OCI-LY1 (cell line): ENCODE results near the gene KLHL36.

Source experiments
- CTCF ChIP-seq: fragments of 200-600 bp; sonication (generic), shearing (Covaris generic); IDR thresholded peaks from 2 replicates; pipeline ENCODE4 v1.5.1; 2017; ENCODE audit warnings: mild to moderate bottlenecking, antibody characterized with exemption, low read length, moderate library complexity, mixed read lengths
- EZH2 ChIP-seq: fragments of 200-600 bp; sonication (generic), shearing (Covaris generic); IDR thresholded peaks from 2 replicates; pipeline ENCODE4 v1.8.0; 2017; ENCODE audit warnings: borderline replicate concordance, mixed run types, mild to moderate bottlenecking, antibody characterized with exemption, low read length, moderate library complexity, mixed read lengths

DNA sequence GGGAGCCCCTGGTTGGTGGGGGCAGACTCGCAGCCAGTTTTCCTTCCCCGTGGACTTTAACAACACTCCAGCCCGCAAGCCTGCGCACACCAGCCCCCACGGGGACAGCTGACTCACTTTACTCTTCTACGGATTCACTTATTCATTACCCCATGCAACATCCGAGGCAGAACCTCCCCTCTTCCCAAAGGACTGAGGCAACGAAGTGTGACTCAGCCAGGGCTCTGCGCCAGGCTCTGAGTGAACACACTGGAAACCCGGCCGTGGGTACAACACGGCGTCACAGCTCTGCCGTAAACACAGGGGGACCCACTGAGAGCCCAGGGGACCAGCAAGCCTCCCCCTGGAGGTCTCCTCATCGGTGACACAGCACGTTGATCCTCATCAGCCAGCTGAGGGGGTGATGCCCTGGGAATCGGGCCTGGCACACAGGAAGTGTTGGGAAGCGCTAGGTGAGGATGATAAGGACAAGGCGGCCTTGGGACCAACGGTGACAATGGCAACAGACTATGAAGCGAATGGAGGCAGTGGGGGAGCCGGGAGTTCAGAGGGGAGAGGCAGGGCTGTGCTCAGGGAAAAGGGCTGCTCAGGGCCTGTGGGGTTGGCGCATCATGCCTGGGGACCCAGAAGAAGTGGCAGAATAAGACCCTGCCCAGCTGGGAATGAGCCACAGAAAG lies 45.0 kb upstream of the KLHL36 start:
- TF ChIP-seq CTCF = no peak
- TF ChIP-seq EZH2 = no peak
